PC-9 (cell line): ENCODE results near the gene BRAF. TPM values are rescaled to one million over a fixed set of nuclear protein-coding genes. Genes with fewer than 3 reads are reported as not detected.

Experiments
- BruUV-seq: library from RNA; stranded (reverse); fragments of 400-500 nt; replicated peaks from 2 replicates; lab custom pipeline; 2021; lab: Mats Ljungman, UMichigan
- CTCF ChIA-PET: fragments of 300-600 bp; sonication (Branson Sonifier 250); formaldehyde crosslinking; loops from one replicate; lab custom pipeline; 2022; ENCODE audit warnings: antibody characterized with exemption; lab: Charles Lee
- POLR2A ChIA-PET: fragments of 300-600 bp; sonication (Branson Sonifier 250); formaldehyde crosslinking; loops from one replicate; lab custom pipeline; 2022; ENCODE audit warnings: antibody characterized with exemption; ENCODE audit not compliant: unreplicated experiment; lab: Charles Lee
- DNase-seq, 2 experiments: peaks; one replicate each; pipeline versions ENCODE4 v3.0.0 to v3.0.0-alpha.2; 2015 to 2022; ENCODE audit warnings: mixed read lengths in 1 of 2
- H2AFZ ChIP-seq: fragments of 200-600 bp; sonication (generic); 2 replicates; pipeline ENCODE4 v1.8.1; 2017; ENCODE audit warnings: antibody characterized with exemption
- H3F3A ChIP-seq: fragments of 200-600 bp; sonication (generic); 2 replicates; pipeline ENCODE4 v1.8.1; 2017; ENCODE audit warnings: antibody characterized with exemption, mild to moderate bottlenecking, low read depth; ENCODE audit not compliant: insufficient read depth
- H3K27ac ChIP-seq: fragments of 200-600 bp; sonication (generic); 2 replicates; pipeline ENCODE4 v1.6.1; 2016; ENCODE audit warnings: mixed run types
- H3K27me3 ChIP-seq: fragments of 200-600 bp; sonication (generic); 2 replicates; pipeline ENCODE4 v1.6.1; 2016; ENCODE audit warnings: low read depth, mixed run types; ENCODE audit not compliant: insufficient read depth
- H3K36me3 ChIP-seq: fragments of 200-600 bp; sonication (generic); 2 replicates; pipeline ENCODE4 v1.6.1; 2016; ENCODE audit warnings: low read depth, mixed run types
- H3K4me1 ChIP-seq: fragments of 200-600 bp; sonication (generic); replicated peaks from 2 replicates; pipeline ENCODE4 v1.6.1; 2016; ENCODE audit warnings: mixed run types; ENCODE audit not compliant: insufficient read depth
- H3K4me2 ChIP-seq: fragments of 200-600 bp; sonication (generic); 2 replicates; pipeline ENCODE4 v1.6.1; 2017; ENCODE audit warnings: mixed run types
- H3K4me3 ChIP-seq: fragments of 200-600 bp; sonication (generic); 2 replicates; pipeline ENCODE4 v1.6.1; 2016; ENCODE audit warnings: mixed run types
- H3K79me2 ChIP-seq: fragments of 200-600 bp; sonication (generic); 2 replicates; pipeline ENCODE4 v1.6.1; 2017; ENCODE audit warnings: low read depth, mixed run types
- H3K9me2 ChIP-seq: fragments of 200-600 bp; sonication (generic); 2 replicates; pipeline ENCODE4 v1.8.1; 2017; ENCODE audit warnings: mild to moderate bottlenecking; ENCODE audit not compliant: insufficient read depth
- H3K9me3 ChIP-seq: fragments of 200-600 bp; sonication (generic); 2 replicates; pipeline ENCODE4 v1.8.1; 2016; ENCODE audit warnings: low read depth; ENCODE audit not compliant: insufficient read depth
- H4K20me1 ChIP-seq: fragments of 200-600 bp; sonication (generic); 2 replicates; pipeline ENCODE4 v1.8.1; 2017; ENCODE audit not compliant: insufficient read depth
- EZH2 ChIP-seq: fragments of 200-600 bp; sonication (generic); IDR thresholded peaks from 2 replicates; pipeline ENCODE4 v1.8.0; 2017; ENCODE audit warnings: antibody characterized with exemption, low read depth
- intact Hi-C: fragments of 100-400 bp; cut with micrococcal nuclease; formaldehyde crosslinking; loops from one replicate; pipeline ENCODE4 v1.10.0; 2022; ENCODE audit not compliant: unreplicated experiment
- total RNA-seq: library from RNA; stranded (reverse); gene quantifications from 2 replicates; pipeline ENCODE4 v1.2.3, GENCODE V29; 2021
- TF ChIP-seq, protein P1 (sequence below): fragments of 200-600 bp; sonication (generic); conservative IDR thresholded peaks from 2 replicates; pipeline ENCODE4 v1.6.1; 2017; ENCODE audit warnings: mixed run types, antibody characterized with exemption, mild to moderate bottlenecking, moderate library complexity

The BRAF gene
- total RNA-seq, 1 experiment from 2014 or later, result 56.9 TPM

DNA sequence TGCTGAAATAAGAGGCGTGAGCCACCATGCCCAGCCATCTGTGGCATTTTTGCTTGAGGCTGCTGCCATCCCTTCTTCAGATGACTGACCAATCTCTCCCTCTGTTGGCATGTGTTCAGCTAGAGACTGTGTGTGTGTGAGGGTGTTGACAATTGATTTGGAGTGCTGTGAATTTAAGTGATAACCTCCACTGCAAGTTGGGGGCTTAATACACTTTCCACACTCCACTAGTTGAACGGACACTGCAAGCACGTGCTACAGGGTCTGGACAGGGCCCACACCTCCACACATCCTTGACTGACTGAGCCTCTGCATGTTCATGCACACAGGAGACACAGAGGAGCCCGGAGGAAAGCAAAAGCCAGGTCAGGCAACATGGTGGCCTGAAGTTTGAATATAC is 51.3 kb downstream of the BRAF start:
- no TSS peak for BruUV-seq
- intact Hi-C loops, result no loop called here
- H3K27ac ChIP-seq, result no peak overlapping the region
- no peaks in the 10 kb centered on the region for H3K9me2 ChIP-seq
- H3K27me3 ChIP-seq, result no peaks in the 10 kb centered on the region
- no peaks in the 10 kb centered on the region for H3K9me3 ChIP-seq
- H3K36me3 ChIP-seq, result no peaks in the 10 kb centered on the region
- H3F3A ChIP-seq, result peaks cover 5% of the 10 kb centered on the region; the same call in 1 of the 2 replicates
- H2AFZ ChIP-seq, result no peak overlapping the region
- no peak overlapping the region for H3K4me3 ChIP-seq
- TF ChIP-seq, protein P1, sequence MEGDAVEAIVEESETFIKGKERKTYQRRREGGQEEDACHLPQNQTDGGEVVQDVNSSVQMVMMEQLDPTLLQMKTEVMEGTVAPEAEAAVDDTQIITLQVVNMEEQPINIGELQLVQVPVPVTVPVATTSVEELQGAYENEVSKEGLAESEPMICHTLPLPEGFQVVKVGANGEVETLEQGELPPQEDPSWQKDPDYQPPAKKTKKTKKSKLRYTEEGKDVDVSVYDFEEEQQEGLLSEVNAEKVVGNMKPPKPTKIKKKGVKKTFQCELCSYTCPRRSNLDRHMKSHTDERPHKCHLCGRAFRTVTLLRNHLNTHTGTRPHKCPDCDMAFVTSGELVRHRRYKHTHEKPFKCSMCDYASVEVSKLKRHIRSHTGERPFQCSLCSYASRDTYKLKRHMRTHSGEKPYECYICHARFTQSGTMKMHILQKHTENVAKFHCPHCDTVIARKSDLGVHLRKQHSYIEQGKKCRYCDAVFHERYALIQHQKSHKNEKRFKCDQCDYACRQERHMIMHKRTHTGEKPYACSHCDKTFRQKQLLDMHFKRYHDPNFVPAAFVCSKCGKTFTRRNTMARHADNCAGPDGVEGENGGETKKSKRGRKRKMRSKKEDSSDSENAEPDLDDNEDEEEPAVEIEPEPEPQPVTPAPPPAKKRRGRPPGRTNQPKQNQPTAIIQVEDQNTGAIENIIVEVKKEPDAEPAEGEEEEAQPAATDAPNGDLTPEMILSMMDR, result no peak
- TF ChIP-seq EZH2, result no peak
- H3K4me2 ChIP-seq, result no peak overlapping the region
- peaks cover 12% of the 10 kb centered on the region for H4K20me1 ChIP-seq
- DNase-seq, result no peak
- POLR2A ChIA-PET, result interaction anchor here (0.6 kb wide), 1 partner anchor 9 kb away, joined by 6 read pairs; no protein-coding TSS in a partner anchor
- peaks cover 67% of the 10 kb centered on the region for H3K79me2 ChIP-seq
- CTCF ChIA-PET, result no interaction called here
- peaks cover 12% of the 10 kb centered on the region for H3K4me1 ChIP-seq

DNA sequence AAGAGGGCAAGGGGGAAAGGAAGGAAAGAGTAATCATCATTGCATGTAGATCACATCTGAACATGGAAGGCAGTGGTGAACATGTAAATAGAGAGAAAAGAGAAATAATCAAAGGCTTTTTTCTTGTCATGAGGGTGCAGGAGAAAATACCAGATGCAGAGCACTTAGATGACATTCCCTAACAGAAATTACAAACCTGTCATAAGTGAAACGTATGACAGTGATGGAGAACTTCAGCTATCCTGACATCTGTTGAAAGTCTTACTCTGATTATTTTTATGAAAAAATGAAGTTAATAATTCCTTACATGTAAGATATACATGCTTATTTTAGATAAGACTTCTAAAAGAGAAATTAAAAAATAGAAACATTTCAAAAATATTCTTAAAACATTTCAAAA is 54.7 kb downstream of the BRAF start:
- Histone ChIP-seq H3K9me2 (no peaks in the 10 kb centered on the region), H3K27ac (no peak overlapping the region), H3K9me3 (no peaks in the 10 kb centered on the region), H3K36me3 (no peaks in the 10 kb centered on the region), H3K4me2 (no peak overlapping the region), H2AFZ (no peak overlapping the region), H3K4me3 (no peak overlapping the region), H3F3A (no peaks in the 10 kb centered on the region), H3K4me1 (no peaks in the 10 kb centered on the region), H3K79me2 (peaks cover 60% of the 10 kb centered on the region), H3K27me3 (no peaks in the 10 kb centered on the region), H4K20me1 (0 out of 2 replicates have a peak, but pooled peaks cover 13% of the 10 kb centered on the region)
- CTCF ChIA-PET, result no interaction called here
- POLR2A ChIA-PET, result no interaction called here
- no TSS peak for BruUV-seq
- intact Hi-C loops, result no loop called here
- TF ChIP-seq EZH2, result no peak
- no peak for DNase-seq

DNA sequence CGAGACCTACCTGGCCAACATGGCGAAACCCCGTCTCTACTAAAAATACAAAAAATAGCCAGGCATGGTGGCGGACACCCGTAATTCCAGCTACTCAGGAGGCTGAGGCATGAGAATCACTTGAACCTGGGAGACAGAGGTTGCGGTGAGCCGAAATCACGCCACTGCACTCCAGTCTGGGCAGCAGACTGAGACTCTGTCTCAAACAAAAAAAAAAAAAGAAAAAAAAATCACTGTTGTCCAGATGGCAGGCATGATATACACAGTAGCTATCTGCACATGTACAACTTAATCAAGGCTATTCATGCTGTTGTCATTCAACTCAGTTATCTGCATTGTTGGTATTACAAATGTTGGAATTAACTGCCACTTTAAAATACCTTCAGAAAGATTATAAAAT is 55.3 kb downstream of the BRAF start:
- H3K27me3 ChIP-seq, result no peaks in the 10 kb centered on the region
- H2AFZ ChIP-seq, result no peak overlapping the region
- H3K9me2 ChIP-seq, result no peaks in the 10 kb centered on the region
- H3K79me2 ChIP-seq, result peaks cover 54% of the 10 kb centered on the region; the same call in 1 of the 2 replicates
- intact Hi-C loops, result no loop called here
- H3K27ac ChIP-seq, result no peak overlapping the region
- TF ChIP-seq, protein P1, result no peak
- TF ChIP-seq EZH2, result no peak
- 0 out of 2 replicates have a peak, but pooled peaks cover 13% of the 10 kb centered on the region for H4K20me1 ChIP-seq
- H3F3A ChIP-seq, result no peaks in the 10 kb centered on the region
- no TSS peak for BruUV-seq
- no peak for DNase-seq
- no peak overlapping the region for H3K4me3 ChIP-seq
- ChIA-PET CTCF (no interaction called here), POLR2A (no interaction called here)
- H3K4me1 ChIP-seq, result no peaks in the 10 kb centered on the region
- no peaks in the 10 kb centered on the region for H3K9me3 ChIP-seq
- no peak overlapping the region for H3K4me2 ChIP-seq
- no peaks in the 10 kb centered on the region for H3K36me3 ChIP-seq
